GM23338 (cell line): ENCODE data around the gene IDH3A.

Experiments used
- CTCF ChIP-seq, 2 experiments: fragments of 200-600 bp in 1 of 2; sonication (generic) in 1 of 2; conservative IDR thresholded peaks; 2 replicates each; pipeline versions ENCODE4 v1.5.1 to v1.6.1; 2016 to 2017; ENCODE audit warnings: antibody characterized with exemption in 2 of 2, low read depth in 2 of 2, mild to moderate bottlenecking in 2 of 2, moderate library complexity in 1 of 2
- EZH2phosphoT487 ChIP-seq: fragments of 200-600 bp; sonication (generic); IDR thresholded peaks from one replicate; pipeline ENCODE4 v1.8.1; 2018; ENCODE audit warnings: antibody characterized with exemption; ENCODE audit not compliant: unreplicated experiment
- POLR2AphosphoS5 ChIP-seq: IDR thresholded peaks from 2 replicates; pipeline ENCODE4 v1.6.1; 2016; ENCODE audit warnings: antibody characterized with exemption, low read depth
- ZNF331 ChIP-seq: fragments of 250-450 bp; sonication (Bioruptor Pico); IDR thresholded peaks from 2 replicates; pipeline ENCODE4 v1.5.0; 2020; ENCODE audit warnings: low read depth, mild to moderate bottlenecking, moderate library complexity

GRCh38 chr15:78194568-78194925 is 45.4 kb downstream of the IDH3A start:
- no peak; a peak in 1 of 4 replicates for TF ChIP-seq CTCF (conservative IDR thresholded peaks at IDR 0.05; ENCODE audit: low read depth in 2 of 2)
- no peak for TF ChIP-seq ZNF331 (CRISPR knock-in tag)
- TF ChIP-seq EZH2phosphoT487: no peak
- TF ChIP-seq POLR2AphosphoS5: no peak
